ENCODE measurements around the gene CLSTN2. TPM values are rescaled to one million over a fixed set of nuclear protein-coding genes. Genes with fewer than 3 reads are reported as not detected.

Gene CLSTN2
- total and polyA plus RNA-seq, 2 of the 8 experiments (the other 6 are each of a cell fraction or from before 2014, with no cell fraction given) = 0.39 to 0.52 TPM

- Histone ChIP-seq H3K4me1 (replicated peaks in 1 of 4; ENCODE audit: control insufficient read depth in 3 of 4, insufficient read depth in 4 of 4, low read length in 3 of 4) (no peaks in the 10 kb centered on the region), H2BK5ac (ENCODE audit: low read depth, low read length) (no peak overlapping the region), H3K9ac (replicated peaks in 1 of 4; ENCODE audit: extremely low read depth in 1 of 4, low read depth in 3 of 4, low read length in 3 of 4) (no peak overlapping the region), H3K4ac (replicated peaks; ENCODE audit: insufficient read length, low read depth, low read length) (no peak overlapping the region), H3K23me2 (ENCODE audit: low read depth, low read length) (no peaks in the 10 kb centered on the region), H3K79me2 (ENCODE audit: control insufficient read depth in 1 of 2, insufficient read depth in 2 of 2, low read length in 2 of 2) (no peaks in the 10 kb centered on the region), H3K18ac (ENCODE audit: extremely low read depth, low read length) (no peak overlapping the region), H3K14ac (ENCODE audit: insufficient read length) (no peak overlapping the region), H2BK12ac (ENCODE audit: low read depth, low read length) (no peak overlapping the region), H4K91ac (replicated peaks; ENCODE audit: insufficient read length, low read length) (no peak overlapping the region), H3K27ac (ENCODE audit: low read depth, low read length) (no peak overlapping the region), H3K36me3 (ENCODE audit: control insufficient read depth in 2 of 4, insufficient read depth in 4 of 4, low read length in 3 of 4) (no peaks in the 10 kb centered on the region), H3K27me3 (replicated peaks in 1 of 4; ENCODE audit: control insufficient read depth in 3 of 4, extremely low read depth in 1 of 4, insufficient read depth in 3 of 4, low read length in 3 of 4) (no peaks in the 10 kb centered on the region), H2BK20ac (ENCODE audit: low read length) (no peak overlapping the region), H3K79me1 (ENCODE audit: low read depth, low read length) (no peaks in the 10 kb centered on the region), H3K4me3 (ENCODE audit: extremely low read depth in 1 of 4, insufficient read depth in 2 of 4, low read depth in 3 of 4, low read length in 4 of 4) (no peak overlapping the region), H2AFZ (ENCODE audit: low read length) (no peak overlapping the region), H4K8ac (ENCODE audit: extremely low read depth, insufficient read depth, low read length) (no peak overlapping the region), H4K20me1 (replicated peaks in 1 of 2; ENCODE audit: control insufficient read depth in 1 of 2, insufficient read depth in 2 of 2, low read length in 2 of 2) (no peaks in the 10 kb centered on the region), H3K9me3 (ENCODE audit: insufficient read depth in 2 of 2, low read depth in 1 of 2, low read length in 1 of 2) (no peaks in the 10 kb centered on the region), H3K23ac (ENCODE audit: insufficient read length) (no peak overlapping the region), H2AK5ac (ENCODE audit: low read depth, low read length) (no peak overlapping the region), H2BK120ac (replicated peaks; ENCODE audit: low read depth, low read length) (no peak overlapping the region), H3K56ac (replicated peaks; ENCODE audit: insufficient read length, low read depth, low read length) (no peak overlapping the region), H2BK15ac (ENCODE audit: low read length) (no peak overlapping the region), H4K5ac (ENCODE audit: insufficient read length, low read depth, low read length) (no peak overlapping the region), H3K4me2 (ENCODE audit: insufficient read depth in 1 of 2, low read depth in 2 of 2, low read length in 2 of 2) (no peak overlapping the region)
- TF ChIP-seq CEBPB (IDR thresholded peaks at IDR 0.05; ENCODE audit: low read depth, low read length) (no peak), GTF2F1 (IDR thresholded peaks at IDR 0.05; ENCODE audit: borderline replicate concordance, low read depth, low read length) (no peak), CREB1 (IDR thresholded peaks at IDR 0.05) (no peak), PHF8 (conservative IDR thresholded peaks at IDR 0.05; ENCODE audit: low read depth, low read length) (no peak), SRF (IDR thresholded peaks at IDR 0.05; ENCODE audit: low read depth, low read length) (no peak), USF2 (IDR thresholded peaks at IDR 0.05; ENCODE audit: low read length) (no peak)
- ChIA-PET POLR2A (ENCODE audit: partially characterized antibody) (no interaction called here), CTCF (ENCODE audit: partially characterized antibody) (interaction anchor here (1.0 to 2.1 kb wide), 5 partner anchors 10 to 49 kb away, joined by 3 to 6 read pairs (median 4); no protein-coding TSS in a partner anchor)
- 94% methylated on average over 3 of the region's 3 CpGs; no CpG with 5 or more reads in 1 of the 2 experiments for WGBS, 2 experiments (ENCODE audit: extremely low coverage in 1 of 2, insufficient coverage in 1 of 2, insufficient read length in 1 of 2, insufficient replicate concordance in 2 of 2, low coverage in 1 of 2, low lambda C conversion rate in 2 of 2, missing lambda C conversion rate in 1 of 2)
- no peak for DNase-seq (ENCODE audit: low read depth in 1 of 2, low spot score in 2 of 2)
- no peak for FAIRE-seq
Measured at GRCh38 chr3:139987908-139988307, 52.9 kb downstream of the CLSTN2 start.

All from H1 (cell line).